Measurements from ENCODE around the gene OR5K3.
"Not testable (repeated sequence)": the region's sequence is repeated elsewhere in the genome, so short reads cannot be mapped to it uniquely, and the experiment has no call there.

OR5K3 gene, protein sequence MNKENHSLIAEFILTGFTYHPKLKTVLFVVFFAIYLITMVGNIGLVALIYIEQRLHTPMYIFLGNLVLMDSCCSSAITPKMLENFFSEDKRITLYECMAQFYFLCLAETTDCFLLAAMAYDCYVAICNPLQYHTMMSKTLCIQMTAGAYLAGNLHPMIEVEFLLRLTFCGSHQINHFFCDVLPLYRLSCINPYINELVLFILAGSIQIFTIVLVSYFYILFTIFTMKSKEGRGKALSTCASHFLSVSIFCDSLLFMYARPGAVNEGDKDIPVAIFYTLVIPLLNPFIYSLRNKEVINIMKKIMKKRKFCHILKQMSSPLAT

DNA sequence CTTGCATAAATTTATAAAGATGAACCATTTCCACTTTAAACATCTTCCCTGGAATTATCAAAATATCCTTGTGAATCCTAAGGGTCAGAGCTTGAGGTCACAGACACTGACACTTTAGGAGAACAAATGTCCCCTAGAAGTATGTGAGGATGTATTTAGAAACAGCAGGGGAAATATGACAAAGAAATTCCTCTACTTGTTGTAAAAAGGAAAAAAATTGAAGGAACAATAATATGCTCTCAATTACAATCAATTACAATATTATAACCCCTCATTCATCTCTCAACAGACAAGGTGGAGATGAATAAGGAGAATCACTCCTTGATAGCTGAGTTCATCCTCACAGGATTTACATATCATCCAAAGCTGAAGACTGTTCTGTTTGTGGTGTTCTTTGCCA lies at the start of gene OR5K3:
TSS of gene OR5K3 (plus strand) at position 301 of the 400 bp plus-strand sequence. CDS start at position 301, 0 bp downstream.
- no peak for DNase-seq (ENCODE audit: low read depth in 2 of 3, low spot score in 2 of 3)

DNA sequence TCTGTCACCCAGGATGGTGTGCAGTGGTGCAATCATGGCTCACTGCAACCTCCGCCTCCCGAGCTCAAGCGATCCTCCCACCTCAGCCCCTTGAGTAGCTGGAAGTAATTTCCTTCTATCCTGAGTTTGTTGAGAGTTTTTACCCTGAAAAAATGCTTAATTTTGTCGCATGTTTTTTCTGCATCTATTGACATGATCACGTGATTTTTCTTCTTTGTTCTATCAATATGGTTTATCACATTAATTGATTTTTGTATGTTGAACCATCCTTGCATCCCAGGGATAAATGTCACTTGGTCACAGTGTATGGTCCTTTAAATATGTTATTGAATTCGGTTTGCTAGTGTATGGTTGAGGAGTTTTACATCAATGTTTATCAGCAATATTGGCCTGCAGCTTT lies 48.7 kb upstream of the OR5K3 start:
- DNase-seq (ENCODE audit: low read depth in 2 of 3, low spot score in 2 of 3): no peak

DNA sequence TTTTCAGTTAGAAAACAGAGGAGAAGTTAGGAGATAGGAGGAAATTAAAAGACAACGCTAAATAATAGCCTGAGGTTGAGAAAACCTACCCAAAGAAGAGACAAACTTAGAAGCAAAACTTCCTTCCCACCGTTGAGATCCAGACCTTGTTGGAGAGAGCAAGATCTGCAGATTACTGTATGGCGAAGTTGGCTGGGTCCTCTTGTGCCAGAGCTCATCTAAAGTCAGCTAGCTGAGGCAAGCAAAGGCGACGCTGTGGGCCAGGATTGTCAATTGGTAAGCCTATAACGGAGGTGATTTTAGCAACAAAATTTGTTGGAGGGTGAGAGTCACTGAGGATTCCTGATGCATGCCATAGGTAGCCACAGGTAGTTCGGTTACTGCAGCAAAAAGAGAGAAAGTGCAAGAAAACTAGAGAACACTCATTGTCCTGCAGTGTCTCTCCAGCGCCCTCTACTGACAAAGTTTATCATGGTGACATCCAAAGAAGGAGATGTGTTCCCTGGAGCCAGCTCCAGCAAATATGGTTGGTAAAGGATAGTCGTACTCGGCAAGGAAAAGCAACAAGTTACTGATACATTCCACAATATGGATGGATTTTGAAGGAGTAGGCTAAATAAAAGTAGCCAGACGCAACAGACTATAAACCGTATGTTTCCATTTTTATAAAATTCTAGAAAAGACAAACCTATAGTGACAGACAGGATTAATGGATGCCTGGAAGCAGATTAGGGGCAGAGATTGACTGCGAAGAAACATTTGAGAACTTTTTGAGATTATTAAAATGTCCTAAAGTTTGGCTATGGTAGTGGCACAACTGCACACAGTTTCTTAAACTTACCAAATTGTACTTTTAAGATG lies 46.6 kb upstream of the OR5K3 start:
- DNase-seq (ENCODE audit: low read depth in 2 of 3, low spot score in 2 of 3): no peak

DNA sequence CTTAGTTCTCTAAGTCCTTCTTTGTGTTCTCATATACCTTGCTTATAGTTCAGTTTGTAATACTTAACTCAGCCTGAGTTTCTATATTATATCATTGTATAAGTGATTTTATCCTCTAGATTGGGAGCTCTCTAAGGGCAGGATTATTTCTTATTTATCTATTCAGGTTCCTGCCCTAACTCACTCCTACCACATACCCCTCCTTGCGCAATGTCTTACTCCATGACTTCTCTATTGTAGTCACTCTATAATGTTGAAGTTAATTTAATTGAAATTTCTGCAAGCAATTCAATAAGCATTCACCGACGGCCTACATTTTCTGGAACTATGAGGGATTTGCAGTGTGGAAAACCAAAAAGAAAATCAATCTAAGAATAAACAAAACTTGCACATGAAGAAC lies 40.4 kb upstream of the OR5K3 start:
- DNase-seq (ENCODE audit: low read depth in 2 of 3, low spot score in 2 of 3): no peak

DNA sequence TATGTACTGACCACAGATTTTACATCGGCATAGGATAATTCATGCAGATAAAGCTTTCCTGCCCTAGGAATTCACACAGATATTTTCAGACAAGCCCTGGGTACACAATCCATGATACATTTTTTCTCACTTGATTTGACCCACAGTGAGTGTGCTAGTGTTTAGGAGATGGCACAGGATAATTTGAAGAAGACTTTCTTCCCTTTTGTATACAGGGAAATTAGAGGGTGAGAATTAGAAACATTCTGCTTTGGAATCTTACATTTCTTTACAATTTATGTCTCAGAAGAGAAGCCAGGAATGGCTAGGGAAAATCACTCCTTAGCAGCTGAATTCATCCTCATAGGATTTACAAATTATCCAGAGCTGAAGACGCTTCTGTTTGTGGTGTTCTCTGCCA lies 36.9 kb upstream of the OR5K3 start, which contains the start of gene OR5K4:
TSS of gene OR5K4 (plus strand) at position 301 of the 400 bp plus-strand sequence. CDS start at position 301, 0 bp downstream.
- no peak for DNase-seq (ENCODE audit: low read depth in 2 of 3, low spot score in 2 of 3)

DNA sequence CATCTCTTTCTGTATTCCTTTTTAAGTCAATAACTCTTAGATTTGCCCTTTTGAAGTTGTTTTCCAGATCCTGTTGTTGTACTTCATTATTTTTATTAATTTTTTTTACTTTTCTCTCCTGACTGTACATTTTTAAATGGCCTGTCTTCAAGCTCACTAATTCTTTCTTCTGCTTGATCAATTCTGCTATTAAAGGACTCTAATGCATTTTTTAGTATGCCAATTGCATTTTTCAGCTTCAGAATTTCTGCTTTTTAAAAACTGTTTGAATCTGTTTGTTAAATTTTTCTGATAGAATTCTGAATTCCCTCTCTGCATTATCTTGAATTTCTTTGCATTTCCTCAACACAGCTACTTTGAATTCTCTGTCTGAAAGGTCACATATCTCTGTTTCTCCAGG lies 31.2 kb upstream of the OR5K3 start:
- no peak for DNase-seq (ENCODE audit: low read depth in 2 of 3, low spot score in 2 of 3)

DNA sequence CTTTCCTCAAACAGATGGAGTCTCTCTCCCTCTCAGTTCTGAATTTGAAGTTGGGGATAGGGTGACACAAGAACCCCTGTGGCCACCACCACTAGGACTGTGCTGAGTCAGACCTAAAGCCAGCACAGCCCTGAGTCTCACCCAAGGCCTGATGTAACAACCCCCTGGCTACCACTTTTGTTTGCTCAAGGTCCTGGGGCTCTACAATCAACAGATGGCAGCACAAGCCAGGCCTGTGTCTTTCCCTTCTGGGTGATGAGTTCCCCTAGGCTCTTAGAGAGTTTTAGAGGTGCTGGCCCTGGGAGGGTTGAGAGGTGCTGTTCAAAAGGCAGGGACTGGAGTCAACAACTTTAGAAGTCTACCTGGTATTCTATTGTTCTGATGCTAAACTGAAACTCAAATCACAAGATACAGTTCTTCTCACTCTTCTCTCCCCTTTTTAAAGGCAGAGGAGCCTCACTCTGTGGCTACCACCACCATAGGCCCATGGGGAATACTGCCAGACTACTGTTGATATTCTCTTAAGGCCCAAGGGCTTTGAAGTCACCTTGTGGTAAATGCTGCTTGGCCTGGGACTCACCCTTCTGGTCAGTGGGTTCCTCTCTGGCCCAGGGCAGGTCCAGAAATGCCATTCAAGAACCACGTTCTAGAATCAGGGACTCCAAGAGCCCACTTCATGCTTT lies 30.3 kb upstream of the OR5K3 start:
- DNase-seq (ENCODE audit: low read depth in 2 of 3, low spot score in 2 of 3): no peak

DNA sequence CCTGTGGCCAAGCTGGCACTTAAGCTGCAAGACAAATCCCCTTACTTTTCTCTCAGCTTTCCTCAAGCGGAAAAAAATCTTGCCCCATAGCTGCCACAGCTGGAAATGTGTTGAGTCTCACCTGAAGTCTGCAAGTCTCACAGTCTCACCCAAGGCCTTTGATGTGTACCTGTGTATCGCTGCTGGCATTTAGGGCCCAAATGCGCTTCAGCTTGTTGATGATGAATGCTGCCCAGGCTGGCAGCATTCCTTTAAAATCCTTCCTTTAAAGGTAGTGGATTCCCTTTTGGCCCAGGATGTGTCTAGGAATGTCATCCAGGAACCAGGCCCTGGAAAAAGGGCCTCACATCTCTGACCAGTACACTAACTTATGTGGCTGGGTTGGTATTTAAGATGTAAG lies 29.8 kb upstream of the OR5K3 start:
- no peak for DNase-seq (ENCODE audit: low read depth in 2 of 3, low spot score in 2 of 3)

DNA sequence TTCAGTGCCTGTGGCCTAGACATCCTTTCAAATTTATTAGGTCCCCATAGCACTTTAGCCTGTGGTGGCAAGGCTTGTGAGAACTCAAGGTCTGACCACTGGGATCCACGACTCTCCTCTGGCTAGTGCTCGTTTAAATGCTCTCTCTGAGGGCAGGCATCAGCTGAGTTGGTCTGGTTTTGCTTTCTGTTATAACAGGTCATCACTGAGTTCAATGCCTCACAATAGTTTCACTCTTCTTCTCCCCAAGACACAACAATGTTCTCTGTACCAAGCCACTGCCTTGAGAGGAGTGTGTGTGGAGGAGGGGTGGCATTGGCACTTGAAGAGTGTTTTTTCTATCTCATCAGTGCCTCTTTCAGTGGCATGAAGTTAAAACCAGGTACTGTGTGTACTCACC lies 29.2 kb upstream of the OR5K3 start:
- no peak for DNase-seq (ENCODE audit: low read depth in 2 of 3, low spot score in 2 of 3)

DNA sequence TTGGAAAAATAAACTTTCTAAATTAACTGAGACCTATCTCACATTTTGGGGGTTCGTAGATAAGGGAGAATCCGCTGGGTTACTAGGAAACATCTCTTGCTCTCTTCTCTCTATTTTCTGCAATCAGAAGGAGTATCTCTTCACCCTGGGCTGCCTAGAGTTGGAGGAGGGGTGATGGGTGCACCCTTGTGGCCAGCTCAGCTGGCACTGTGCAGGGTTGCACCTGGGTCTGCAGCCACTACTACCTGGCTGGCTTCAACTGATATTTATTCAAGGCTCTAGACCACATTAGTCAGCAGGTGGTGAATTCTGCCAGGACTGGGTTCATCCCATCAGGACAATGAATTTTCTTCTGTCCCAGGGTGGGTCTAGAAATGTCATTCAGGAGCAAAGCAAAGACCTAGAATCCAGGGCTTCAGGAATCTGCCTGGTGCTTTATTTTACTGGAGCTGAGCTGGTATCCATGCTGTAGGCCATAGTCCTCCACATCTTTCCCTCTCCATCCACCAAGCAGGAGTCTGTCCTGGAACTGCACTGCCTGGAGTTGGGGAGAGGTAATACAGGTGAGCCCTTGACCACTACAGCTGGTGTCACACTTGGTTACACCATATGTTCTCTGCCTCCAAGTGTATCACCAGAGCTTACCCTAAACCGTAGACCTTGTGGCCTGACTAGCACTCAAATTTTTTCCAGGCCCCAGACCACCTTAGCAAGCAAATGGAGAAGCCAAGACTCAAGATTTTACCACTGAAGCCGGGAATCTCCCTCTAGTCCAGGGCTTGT lies 22.8 kb upstream of the OR5K3 start:
- no peak for DNase-seq (ENCODE audit: low read depth in 2 of 3, low spot score in 2 of 3)

DNA sequence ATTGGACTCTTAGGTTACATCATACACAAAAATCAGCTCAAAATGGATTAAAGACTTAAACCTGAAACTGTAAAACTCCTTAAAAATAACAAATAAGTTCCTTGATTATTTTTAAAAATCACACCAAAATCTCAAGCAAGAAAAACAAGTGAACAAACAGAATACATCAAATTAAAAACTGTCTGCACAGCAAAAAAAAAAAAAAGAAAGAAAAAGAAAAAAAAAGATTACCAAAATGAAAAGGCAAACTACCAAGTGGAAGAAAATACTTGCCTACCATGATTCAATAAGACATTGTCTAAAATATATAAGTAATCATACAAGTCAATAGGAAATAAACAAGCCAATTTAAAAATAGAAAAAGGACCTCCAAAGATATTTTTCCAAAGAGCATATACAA lies 19.3 kb upstream of the OR5K3 start:
- DNase-seq (ENCODE audit: low read depth in 2 of 3, low spot score in 2 of 3): no peak

DNA sequence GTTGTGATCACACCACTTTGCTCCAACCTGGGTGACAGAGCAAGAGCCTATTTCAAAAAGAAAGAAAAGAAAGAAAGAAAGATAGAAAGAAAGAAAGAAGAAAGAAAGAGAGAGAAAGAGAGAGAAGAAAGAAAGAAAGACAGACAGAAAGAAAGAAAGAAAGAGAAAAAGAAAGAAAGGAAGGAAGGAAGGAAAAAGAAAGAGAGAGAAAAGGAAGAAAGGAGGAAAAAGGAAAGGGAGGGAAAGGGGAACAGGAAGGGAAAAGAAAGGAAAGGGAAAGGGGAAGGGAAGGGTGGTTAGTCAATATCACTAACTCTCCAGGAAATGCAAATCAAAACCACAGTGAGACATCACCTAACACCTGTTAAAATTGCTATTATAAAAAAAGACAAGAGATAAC lies 18.6 kb upstream of the OR5K3 start:
- DNase-seq (ENCODE audit: low read depth in 2 of 3, low spot score in 2 of 3): no peak

DNA sequence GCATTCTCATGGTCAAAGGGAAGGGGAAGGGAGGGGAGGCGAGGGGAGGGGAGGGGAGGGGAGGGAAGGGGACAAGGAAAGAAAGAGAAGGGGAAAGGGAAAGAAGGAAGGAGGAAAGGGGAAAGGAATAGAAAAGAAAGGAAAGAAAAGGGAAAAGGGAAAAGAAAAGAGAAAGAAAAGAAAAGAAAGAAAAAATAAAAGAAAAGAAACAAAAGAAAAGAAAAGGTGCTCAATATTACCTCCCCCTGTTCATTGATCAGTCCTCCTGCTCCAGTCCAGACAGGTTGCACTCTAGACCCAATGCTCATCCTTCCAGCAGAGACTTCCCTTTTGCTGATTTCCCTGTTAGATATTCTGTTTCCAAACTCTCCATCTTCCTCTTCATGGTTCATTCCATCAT lies 18.0 kb upstream of the OR5K3 start:
- DNase-seq (ENCODE audit: low read depth in 2 of 3, low spot score in 2 of 3): no peak

DNA sequence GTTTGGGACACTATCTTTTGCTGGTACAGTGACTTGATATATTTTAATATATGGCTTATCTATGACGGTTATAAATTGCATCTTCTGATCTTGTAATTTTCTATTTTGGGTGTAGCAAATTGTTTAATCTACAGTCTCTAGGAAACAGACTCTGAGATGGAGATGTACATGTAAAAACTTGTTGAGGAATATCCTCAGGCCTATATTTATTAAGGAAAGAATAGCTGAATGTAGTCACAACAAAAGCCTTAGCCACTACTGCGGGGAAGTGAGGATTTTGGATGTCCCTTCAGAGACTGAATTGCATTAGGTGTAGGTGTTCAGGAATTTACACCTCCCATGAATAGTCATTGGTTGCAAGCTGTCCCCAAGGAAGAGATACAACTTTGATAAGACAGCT lies 13.8 kb upstream of the OR5K3 start:
- no peak for DNase-seq (ENCODE audit: low read depth in 2 of 3, low spot score in 2 of 3)

DNA sequence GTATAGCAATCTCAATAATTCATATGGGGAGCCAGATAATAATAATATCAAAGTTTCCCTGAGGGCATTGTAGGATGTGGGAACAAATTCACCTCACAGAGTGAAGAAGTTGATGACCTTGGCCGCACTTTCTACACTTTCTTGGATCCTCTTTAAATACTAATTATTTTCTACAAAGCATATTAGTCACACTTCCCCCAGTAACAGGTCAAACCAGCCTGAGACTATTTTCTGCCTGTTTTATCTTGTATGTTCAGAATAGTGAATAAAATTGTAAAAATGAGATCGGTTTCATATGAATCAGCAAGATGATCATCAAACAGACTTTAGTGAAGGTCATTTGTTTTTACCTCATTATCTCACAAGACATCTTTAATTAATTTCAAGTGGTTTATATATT lies 2.3 kb upstream of the OR5K3 start:
- DNase-seq (ENCODE audit: low read depth in 2 of 3, low spot score in 2 of 3): no peak

DNA sequence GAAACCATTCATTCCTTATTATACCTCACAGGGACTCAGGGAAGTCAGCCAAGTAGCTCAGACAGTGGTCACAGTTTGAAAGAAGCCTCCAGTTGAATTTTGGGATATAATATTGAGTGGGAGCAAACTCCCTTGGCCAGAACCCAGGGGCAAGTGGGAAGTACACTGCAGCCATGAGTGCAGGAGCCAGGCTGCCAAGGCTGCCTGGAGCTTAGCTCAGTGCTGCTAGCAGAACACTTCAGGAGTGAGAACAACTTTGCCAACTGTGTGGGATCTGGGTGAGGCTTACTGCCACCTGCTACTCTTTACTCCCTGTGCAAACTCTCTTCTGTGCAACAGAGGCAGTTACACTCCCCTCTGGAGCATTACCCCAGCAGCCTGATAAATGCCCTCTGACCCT lies 4.6 kb downstream of the OR5K3 start:
- no peak for DNase-seq (ENCODE audit: low read depth in 2 of 3, low spot score in 2 of 3)

DNA sequence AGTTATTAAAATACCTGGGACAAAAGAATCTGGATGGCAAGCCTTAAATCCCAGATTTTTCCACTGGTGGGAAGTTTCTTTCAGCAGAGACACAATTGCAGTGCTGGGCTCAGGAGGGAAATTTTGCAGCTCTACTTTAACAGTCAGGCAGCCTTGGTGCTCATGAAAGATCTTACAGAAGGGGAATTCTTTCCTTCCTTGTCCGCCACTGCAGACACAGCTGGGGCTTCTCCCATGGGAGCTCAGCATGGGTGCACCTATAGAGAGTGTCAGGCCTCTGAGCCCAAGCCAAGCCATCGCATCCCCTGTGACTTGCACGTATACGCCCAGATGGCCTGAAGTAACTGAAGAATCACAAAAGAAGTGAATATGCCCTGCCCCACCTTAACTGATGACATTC lies 6.0 kb downstream of the OR5K3 start:
- DNase-seq (ENCODE audit: low read depth in 2 of 3, low spot score in 2 of 3): not testable (repeated sequence)

DNA sequence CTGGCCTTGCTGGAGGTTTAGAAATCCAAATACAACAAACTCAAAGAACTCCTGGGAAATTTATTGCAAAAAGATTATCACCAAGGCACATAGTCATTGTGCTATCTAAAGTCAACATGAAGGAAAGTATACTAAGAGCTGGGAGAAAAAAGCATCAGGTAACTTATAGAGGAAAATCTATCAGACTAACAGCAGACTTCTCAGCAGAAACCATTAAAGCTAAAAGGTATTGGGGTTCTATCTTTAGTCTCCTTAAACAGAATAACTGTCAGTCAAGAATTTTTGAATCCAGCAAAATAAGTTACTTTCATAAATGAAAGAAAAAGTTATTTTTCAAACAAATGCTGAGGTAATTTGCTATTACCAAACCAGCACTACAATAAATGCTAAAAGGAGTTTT lies 8.0 kb downstream of the OR5K3 start:
- no peak for DNase-seq (ENCODE audit: low read depth in 2 of 3, low spot score in 2 of 3)

DNA sequence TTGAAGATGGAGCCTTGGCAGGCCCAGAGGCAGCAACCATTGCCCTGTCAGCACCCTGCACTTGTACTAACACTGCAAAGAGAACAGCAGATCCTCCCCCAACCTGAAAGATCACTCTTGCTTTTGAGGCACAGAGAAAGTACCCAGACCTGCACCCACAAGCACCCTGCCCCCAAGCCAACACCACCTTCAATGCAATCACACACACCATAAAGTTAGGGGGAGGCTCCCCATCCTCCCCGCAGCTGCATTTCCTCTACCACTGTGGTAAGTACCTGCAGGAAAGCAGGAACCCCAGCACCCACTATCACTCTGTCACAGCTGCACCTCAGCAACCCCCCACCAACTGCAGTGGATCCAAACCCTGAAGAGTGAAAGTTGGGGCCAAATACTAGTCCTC lies 12.0 kb downstream of the OR5K3 start:
- DNase-seq (ENCODE audit: low read depth in 2 of 3, low spot score in 2 of 3): no peak

DNA sequence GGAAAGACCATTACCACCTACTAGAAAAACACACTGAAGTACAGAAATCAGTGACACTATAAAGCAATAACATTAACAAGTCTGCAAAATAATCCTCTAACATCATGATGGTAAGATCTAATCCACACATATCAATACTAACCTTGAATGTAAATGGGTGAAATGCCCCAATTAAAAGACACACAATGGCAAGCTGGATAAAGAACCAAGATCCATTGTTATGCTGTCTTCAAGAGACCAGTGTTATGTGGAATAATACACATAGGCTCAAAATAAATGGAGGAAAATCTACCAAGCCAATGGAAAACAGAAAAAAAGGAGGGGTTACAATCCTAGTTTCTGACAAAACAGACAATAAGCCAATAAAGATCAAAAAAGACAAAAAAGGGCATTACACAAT lies 13.5 kb downstream of the OR5K3 start:
- DNase-seq (ENCODE audit: low read depth in 2 of 3, low spot score in 2 of 3): no peak

DNA sequence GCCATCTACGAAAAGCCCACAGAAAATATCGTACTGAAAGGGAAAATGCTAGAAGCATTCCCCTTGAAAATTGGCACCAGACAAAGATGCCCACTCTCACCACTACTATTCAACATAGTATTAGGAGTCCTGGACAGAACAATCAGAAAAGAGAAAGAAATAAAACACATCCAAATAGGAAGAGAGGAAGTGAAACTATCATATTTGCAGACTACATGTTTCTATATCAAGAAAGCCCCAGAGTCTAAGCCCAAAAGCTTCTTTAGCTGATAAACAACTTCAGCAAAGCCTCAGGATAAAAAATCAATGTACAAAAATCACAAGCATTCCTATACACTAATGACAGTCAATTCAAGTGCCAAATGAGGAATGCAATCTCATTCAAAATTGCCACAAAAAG lies 15.6 kb downstream of the OR5K3 start:
- DNase-seq (ENCODE audit: low read depth in 2 of 3, low spot score in 2 of 3): no peak
